Activated CD4-positive, alpha-beta T cell treated with anti-CD3 and anti-CD28 coated beads for 1 hour (primary cell): ENCODE measurements around the gene GRAMD1B.
"Not testable (repeated sequence)": the region's sequence is repeated elsewhere in the genome, so short reads cannot be mapped to it uniquely, and the experiment has no call there.

Experiments used
- DNase-seq: peaks from one replicate; pipeline ENCODE4 v3.0.0-alpha.2; 2020

Gene GRAMD1B

DNA sequence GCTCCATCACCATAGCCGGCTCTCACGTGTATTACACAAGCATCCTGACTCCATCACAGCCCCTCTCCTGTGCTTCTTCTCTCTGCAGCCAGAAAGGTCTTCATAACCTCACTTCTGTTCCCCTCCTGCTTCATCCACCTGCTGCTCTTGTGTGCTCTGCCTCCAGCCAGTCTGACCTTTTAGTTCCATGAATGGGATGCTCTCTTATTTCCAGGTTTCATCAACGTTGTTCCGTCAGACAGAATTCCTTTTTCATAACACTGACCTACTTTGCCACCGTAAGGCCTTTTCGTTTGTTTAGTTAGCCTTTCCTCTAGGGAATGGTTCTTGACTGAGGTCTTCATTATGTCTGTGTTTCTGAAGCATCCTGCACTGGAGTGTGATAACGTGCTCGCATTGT lies 18.8 kb downstream of the GRAMD1B start:
- DNase-seq, result no peak

- DNase-seq, result no peak
Observed at GRCh38 chr11:123449436-123449835, 19.4 kb downstream of the GRAMD1B start.

- DNase-seq, result no peak
Observed at GRCh38 chr11:123450623-123451022, 20.6 kb downstream of the GRAMD1B start.

DNA sequence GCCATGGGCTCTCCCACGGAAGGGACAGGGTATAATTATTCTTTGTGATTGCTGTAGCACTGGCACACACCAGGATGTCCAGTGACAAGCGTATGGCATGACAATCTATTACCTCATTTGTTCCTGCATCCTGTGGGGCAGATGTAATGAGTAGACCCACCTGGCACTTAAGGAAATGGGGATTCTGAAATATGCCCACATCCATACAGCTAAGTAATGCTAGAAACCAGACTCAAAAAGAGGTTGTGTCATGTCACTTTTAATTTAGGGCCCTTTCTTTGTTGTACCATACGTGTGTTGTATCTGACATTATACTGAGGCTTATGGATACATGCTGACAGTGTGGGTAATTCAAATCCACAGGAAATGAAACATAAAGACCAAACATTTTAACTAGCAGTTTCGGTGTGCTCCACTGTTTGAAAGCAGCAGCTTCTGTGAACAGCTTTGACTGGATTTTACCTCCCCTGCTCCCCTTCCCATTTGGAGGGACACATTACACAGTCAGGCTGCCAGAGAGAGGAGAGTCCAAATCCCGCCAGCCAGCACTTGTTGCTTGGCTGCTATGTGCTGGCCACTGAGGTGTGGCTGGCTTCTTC lies 21.2 kb downstream of the GRAMD1B start:
- no peak for DNase-seq

DNA sequence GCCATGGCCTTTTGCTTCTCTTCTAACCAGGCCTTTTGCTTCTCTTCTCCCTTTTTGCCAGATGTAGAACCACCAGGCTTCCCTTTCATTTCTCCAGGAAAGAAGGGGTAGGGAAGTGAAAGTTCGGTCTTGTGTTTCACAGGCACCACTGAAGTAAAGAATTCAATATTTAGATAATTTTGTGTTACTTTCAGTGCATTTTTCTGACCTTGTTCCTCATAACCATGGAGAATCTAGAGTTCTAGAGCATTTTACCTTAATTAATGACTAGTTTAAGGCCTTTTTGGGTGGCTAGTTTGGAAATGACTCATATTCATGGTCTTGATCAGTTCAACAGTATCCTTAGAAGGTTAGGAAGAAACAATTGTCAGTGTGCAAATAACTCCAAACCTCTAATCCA lies 22.7 kb downstream of the GRAMD1B start:
- no peak for DNase-seq

GRCh38 chr11:123454060-123454651 lies 24.1 kb downstream of the GRAMD1B start:
- DNase-seq, result no peak

GRCh38 chr11:123454796-123455195 lies 24.7 kb downstream of the GRAMD1B start:
- no peak for DNase-seq

- DNase-seq, result not testable (repeated sequence)
Observed at GRCh38 chr11:123456448-123456847, 26.4 kb downstream of the GRAMD1B start.

DNA sequence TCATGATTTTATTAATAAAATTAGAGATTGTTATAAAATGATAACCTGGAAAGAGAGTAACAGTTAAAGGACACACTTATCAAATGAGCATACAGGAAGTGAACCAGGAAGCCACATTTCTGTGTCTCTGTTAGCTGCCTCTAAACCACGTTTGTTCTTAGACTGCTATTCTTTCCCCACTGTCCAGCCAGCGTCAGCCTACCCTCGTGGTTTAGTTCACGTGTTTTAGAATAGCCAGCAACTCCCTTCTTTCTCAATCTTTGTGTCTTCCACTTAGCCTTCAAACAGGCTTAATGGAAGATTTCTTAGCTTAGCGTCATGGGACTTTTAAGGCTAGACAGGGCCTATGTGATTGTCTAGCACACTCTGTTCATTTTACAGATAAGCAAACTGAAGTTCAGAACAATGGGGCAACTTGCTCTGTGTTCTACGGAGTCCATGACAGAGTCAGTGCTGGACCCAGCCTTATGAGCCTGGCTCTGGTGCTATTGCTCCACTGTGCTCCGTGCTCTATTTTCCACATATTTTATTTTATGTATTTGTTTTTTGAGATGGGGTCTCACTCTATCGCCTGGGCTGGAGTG lies 27.2 kb downstream of the GRAMD1B start:
- no peak for DNase-seq

- DNase-seq, result no peak
Observed at GRCh38 chr11:123458501-123458900, 28.4 kb downstream of the GRAMD1B start.

GRCh38 chr11:123460012-123460700 lies 30.1 kb downstream of the GRAMD1B start:
- no peak for DNase-seq

DNA sequence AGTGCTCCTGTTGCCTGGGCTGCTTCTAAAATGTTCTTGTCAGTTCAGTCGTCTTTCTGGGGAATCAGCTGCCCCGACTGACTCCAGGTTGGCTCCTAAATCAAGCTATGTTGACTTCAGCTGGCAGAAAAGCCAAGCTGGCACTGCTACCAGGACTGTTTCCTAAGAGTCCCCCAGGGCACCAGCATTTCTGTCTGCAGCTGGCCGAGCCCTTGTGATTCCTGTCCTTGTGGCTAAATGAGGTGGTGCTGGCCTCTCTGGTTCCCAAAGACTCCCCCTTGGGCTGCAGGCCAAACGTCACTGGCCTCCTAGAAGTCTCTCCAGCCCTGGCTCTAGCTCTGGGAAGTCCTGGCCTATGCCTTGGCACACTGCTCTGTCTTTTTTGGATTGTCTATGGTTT lies 31.1 kb downstream of the GRAMD1B start:
- DNase-seq, result no peak

DNA sequence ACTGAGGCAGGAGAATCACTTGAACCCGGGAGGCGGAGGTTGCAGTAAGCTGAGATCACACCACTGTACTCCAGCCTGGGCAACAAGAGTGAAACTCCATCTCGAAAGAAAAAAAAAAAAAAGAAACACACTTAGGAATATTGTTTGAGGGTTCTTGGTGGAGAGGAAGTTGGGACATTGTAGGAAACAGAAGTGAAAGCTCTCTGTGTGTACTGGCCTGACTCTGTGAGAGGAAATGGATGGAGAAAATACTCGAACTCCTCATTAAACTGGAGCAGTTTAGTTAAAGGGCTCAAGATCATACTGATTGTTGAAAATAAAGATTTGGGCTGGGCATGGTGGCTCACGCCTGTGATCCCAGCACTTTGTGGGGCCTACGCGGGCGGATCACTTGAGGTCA lies 35.6 kb downstream of the GRAMD1B start:
- not testable (repeated sequence) for DNase-seq

GRCh38 chr11:123466172-123466571 lies 36.1 kb downstream of the GRAMD1B start:
- DNase-seq, result not testable (repeated sequence)

GRCh38 chr11:123469089-123469488 lies 39.0 kb downstream of the GRAMD1B start:
- DNase-seq, result no peak

DNA sequence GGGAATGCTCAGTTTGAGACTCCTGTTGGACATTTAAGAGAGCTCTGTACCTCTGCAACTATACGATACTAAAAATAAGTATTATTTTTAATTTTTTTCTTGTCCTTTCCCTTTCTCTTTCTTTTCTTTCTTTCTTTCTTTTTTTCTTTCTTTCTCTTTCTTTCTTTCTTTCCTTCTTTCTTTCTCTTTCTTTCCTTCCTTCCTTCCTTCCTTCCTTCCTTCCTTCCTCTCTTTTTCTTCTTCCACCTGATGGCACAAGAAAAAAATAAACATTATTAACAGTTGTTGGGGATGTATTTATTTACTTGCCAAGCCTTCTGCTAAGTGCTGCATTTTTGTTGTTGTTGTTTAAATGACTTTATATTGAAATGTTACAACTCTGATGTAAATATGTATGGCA lies 39.5 kb downstream of the GRAMD1B start:
- no peak for DNase-seq

GRCh38 chr11:123470842-123471241 lies 40.8 kb downstream of the GRAMD1B start:
- DNase-seq, result no peak

DNA sequence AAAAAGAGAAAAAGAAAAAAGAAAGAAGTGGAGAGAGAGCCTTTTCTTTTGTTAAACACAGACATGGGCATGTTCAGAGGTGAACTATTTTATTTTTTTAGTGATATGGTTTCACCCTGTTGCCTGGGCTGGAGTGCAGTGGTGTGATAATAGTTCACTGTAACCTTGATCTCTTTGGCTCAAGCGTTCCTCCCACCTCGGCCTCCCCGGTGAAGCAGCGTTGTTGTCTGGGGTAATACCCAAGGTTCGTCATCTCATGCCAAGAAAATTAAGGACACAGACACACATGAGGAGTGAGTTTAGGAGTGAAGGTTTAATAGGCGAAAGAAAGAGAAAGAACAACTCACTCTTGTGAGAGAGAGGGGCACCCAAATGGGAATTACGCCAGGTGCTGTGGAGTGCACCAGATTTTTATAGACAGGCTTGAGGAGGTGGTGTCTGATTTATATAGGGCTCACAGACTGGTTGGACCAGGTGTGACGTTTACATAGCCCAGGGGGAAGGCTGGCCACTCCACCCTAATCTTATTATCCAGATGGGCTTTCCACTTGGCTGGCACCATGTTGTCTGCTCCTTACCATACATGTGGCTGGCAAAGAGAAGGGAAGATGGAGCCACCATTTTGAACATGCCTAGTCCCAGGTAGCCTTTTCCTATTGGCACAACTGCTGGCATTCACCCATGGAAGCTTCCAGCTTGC lies 42.3 kb downstream of the GRAMD1B start:
- no peak for DNase-seq

DNA sequence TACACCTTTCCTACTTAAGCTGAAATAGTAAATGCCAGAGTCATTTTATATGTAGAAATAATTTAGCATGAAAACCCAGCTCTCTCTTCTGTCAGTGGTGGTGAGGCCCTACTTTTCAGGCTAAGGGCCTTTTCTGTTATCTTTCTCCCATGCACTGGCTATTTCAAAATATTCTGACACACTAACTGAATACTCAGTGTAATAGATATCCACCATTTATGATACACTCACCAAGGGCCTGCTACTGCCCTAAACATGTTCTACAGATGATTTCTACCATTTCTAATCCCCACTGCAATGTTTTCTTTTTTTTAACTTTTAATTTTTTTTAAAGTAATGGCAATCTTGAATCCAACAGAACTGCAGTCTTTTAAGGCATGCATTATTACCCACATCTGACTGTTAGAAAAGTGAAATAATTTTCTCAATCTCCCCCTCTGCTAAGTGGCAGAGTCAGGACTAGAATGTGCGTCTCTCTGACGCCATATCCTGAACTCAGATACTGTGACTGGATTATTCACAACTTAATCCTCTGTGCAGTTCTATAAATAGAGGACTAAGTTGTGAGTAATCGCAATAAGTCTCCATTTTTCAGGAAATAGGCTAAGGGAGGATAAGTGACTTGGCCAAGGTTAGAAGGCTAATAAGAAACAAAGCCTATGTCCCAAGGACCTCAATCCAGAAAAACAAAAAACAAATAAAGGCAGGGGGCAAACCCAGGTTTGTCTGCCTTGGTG lies 44.0 kb downstream of the GRAMD1B start:
- DNase-seq, result no peak

DNA sequence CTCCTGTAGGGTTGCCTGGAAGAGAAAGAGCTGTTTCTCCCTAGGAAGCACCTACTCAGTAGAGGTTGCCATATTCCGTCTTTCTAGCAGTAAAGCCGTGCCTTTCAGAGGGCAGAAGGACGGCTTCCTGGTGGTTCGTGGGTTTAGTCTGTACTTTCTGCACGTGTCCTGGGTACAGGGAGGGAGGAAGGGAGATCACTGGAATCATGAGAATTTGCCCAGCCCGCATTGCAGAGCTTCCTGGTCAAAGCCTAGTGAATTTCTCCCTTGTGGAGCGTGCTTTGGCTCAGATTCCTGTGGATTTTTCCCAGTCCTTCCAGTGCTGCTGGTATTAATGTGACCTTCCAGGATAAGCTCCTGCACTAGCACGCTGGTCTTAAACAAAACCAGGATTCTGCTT lies 44.9 kb downstream of the GRAMD1B start:
- DNase-seq, result no peak

DNA sequence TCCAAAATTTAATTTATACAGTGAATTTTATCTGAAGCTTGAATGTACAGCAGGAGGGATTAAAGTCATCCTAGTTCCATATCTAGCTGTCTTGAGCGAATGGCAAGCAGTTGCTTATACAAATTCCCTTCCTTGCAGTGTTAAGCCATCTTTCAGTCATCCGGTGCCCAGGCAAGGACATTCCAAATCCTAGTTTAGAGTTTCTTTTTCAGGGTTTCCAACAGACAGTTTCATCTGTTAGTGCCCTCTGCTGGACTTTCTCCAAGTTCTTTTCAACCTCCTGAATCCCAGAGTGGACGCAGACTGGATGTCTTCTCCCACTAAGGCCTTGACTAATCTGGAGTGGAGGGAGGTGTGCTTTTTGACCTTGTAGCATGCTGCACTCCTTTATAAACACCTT lies 45.4 kb downstream of the GRAMD1B start:
- DNase-seq, result no peak

- DNase-seq, result no peak
Observed at GRCh38 chr11:123477205-123477907, 47.3 kb downstream of the GRAMD1B start.
